B cell (primary cell): ENCODE measurements around the gene PHRF1. TPM values are rescaled to one million over a fixed set of nuclear protein-coding genes. Genes with fewer than 3 reads are reported as not detected.
"Not testable (repeated sequence)": the region's sequence is repeated elsewhere in the genome, so short reads cannot be mapped to it uniquely, and the experiment has no call there.

Experiments
- ATAC-seq: fragments of 200-7000 bp; cut with Tn5 transposase; one replicate; pipeline ENCODE4 v1.10.0; 2021; ENCODE audit warnings: low read depth, mild to moderate bottlenecking, moderate number of reproducible peaks, moderate library complexity
- CTCF ChIA-PET: fragments of 350-600 bp; sonication (Branson Sonifier 250); formaldehyde crosslinking; loops from one replicate; lab custom pipeline; 2021; ENCODE audit warnings: antibody characterized with exemption, inconsistent platforms; lab: Charles Lee
- POLR2A ChIA-PET: fragments of 350-600 bp; sonication (Branson Sonifier 250); formaldehyde crosslinking; loops from one replicate; lab custom pipeline; 2021; ENCODE audit warnings: antibody characterized with exemption; lab: Charles Lee
- DNase-seq: peaks from one replicate; pipeline ENCODE4 v3.0.0; 2013
- H2AFZ ChIP-seq: 2 replicates; pipeline ENCODE4 v1.6.1; 2012; ENCODE audit warnings: mild to moderate bottlenecking, low read depth, low read length; ENCODE audit not compliant: insufficient read depth, poor library complexity, severe bottlenecking
- H3K27ac ChIP-seq, 2 donors: 1 replicate in 1 of 2; 2 replicates in 1 of 2; pipeline ENCODE4 v1.5.1; 2012 to 2013; ENCODE audit warnings: low read length in 2 of 2, mild to moderate bottlenecking in 2 of 2, moderate library complexity in 1 of 2
- H3K27me3 ChIP-seq, 4 experiments: fragments of 200-600 bp in 1 of 4; sonication (generic) in 1 of 4; replicated peaks in 1 of 4; 1 replicate in 2 of 4; 2 replicates in 2 of 4; pipeline versions ENCODE4 v1.6.1 to v1.7.0; 2013 to 2016; ENCODE audit warnings: low read length in 3 of 4, mild to moderate bottlenecking in 2 of 4, mixed read lengths in 1 of 4, moderate library complexity in 1 of 4; ENCODE audit not compliant: insufficient read depth in 4 of 4, control insufficient read depth in 3 of 4; ENCODE audit errors: control extremely low read depth in 1 of 4
- H3K36me3 ChIP-seq, 2 experiments: replicated peaks in 1 of 2; 1 replicate in 1 of 2; 2 replicates in 1 of 2; pipeline versions ENCODE4 v1.6.1 to v1.7.1; 2013; ENCODE audit warnings: low read length in 1 of 2; ENCODE audit not compliant: insufficient read depth in 2 of 2, control insufficient read depth in 1 of 2; ENCODE audit errors: control extremely low read depth in 1 of 2, extremely low read depth in 1 of 2
- H3K4me1 ChIP-seq, 2 donors: fragments of 200-600 bp in 1 of 2; sonication (generic) in 1 of 2; 1 replicate in 1 of 2; 2 replicates in 1 of 2; pipeline versions ENCODE4 v1.5.1 to v1.6.1; 2013 to 2017; ENCODE audit warnings: low read length in 2 of 2; ENCODE audit not compliant: control insufficient read depth in 2 of 2, insufficient read depth in 2 of 2
- H3K4me2 ChIP-seq: replicated peaks from 2 replicates; pipeline ENCODE3; 2012; ENCODE audit warnings: mild to moderate bottlenecking, low read depth, low read length; ENCODE audit not compliant: poor library complexity, severe bottlenecking
- H3K4me3 ChIP-seq, 5 experiments: fragments of 200-600 bp in 1 of 5; sonication (generic) in 1 of 5; 1 replicate in 3 of 5; 2 replicates in 2 of 5; pipeline versions ENCODE4 v1.5.1 to v1.7.0; 2011 to 2016; ENCODE audit warnings: low read length in 4 of 5, mild to moderate bottlenecking in 4 of 5, low read depth in 2 of 5, control low read depth in 1 of 5, moderate library complexity in 1 of 5; ENCODE audit not compliant: insufficient read depth in 1 of 5; ENCODE audit errors: control extremely low read depth in 1 of 5, extremely low read depth in 1 of 5
- H3K79me2 ChIP-seq: fragments of 200-600 bp; sonication (generic); one replicate; pipeline ENCODE4 v1.6.0; 2016; ENCODE audit warnings: low read length; ENCODE audit not compliant: control insufficient read depth, insufficient read depth
- H3K9ac ChIP-seq: fragments of 200-600 bp; sonication (generic); 2 replicates; pipeline ENCODE4 v1.6.1; 2017; ENCODE audit warnings: mild to moderate bottlenecking, low read length, moderate library complexity
- H3K9me3 ChIP-seq, 3 donors: one replicate each; pipeline versions ENCODE4 v1.6.1 to v1.7.1; 2013; ENCODE audit warnings: low read length in 2 of 3; ENCODE audit not compliant: control insufficient read depth in 2 of 3, insufficient read depth in 1 of 3; ENCODE audit errors: control extremely low read depth in 1 of 3
- H4K20me1 ChIP-seq: 2 replicates; pipeline ENCODE4 v1.6.0; 2012; ENCODE audit warnings: mild to moderate bottlenecking, low read length; ENCODE audit not compliant: insufficient read depth, control insufficient read depth, poor library complexity, severe bottlenecking
- H3K27ac Mint-ChIP-seq: one replicate; pipeline ENCODE4 v1.8.0; 2021; ENCODE audit warnings: mixed read lengths
- H3K27me3 Mint-ChIP-seq: one replicate; pipeline ENCODE4 v1.8.0; 2021; ENCODE audit warnings: mixed read lengths
- H3K4me1 Mint-ChIP-seq: one replicate; pipeline ENCODE4 v1.8.0; 2021; ENCODE audit warnings: mixed read lengths
- H3K4me3 Mint-ChIP-seq: one replicate; pipeline ENCODE4 v1.8.0; 2021; ENCODE audit warnings: mixed read lengths
- H3K9me3 Mint-ChIP-seq: one replicate; pipeline ENCODE4 v1.8.0; 2022; ENCODE audit warnings: mixed read lengths; ENCODE audit not compliant: insufficient read depth
- CTCF ChIP-seq: fragments of 200-600 bp; IDR thresholded peaks from one replicate; pipeline ENCODE4 v1.8.0; 2022; ENCODE audit warnings: antibody characterized with exemption, mild to moderate bottlenecking
- EZH2 ChIP-seq: IDR thresholded peaks from 2 replicates; pipeline ENCODE4 v1.6.1; 2012; ENCODE audit warnings: borderline replicate concordance, low read depth, mild to moderate bottlenecking, moderate library complexity, low read length; ENCODE audit not compliant: insufficient read depth, poor library complexity, severe bottlenecking
- WGBS: methylation state at CpG from one replicate; pipeline ENCODE4 v1.1.5; 2013; ENCODE audit warnings: missing lambda C conversion rate; ENCODE audit not compliant: insufficient coverage; 5-methylcytosine and 5-hydroxymethylcytosine counted together
- intact Hi-C: fragments of 100-400 bp; cut with micrococcal nuclease; formaldehyde crosslinking; loops from one replicate; pipeline ENCODE4 v1.10.0; 2022
- polyA plus RNA-seq: library from polyadenylated mRNA; depleted of rRNA; stranded (reverse); fragments of >200 nt; gene quantifications from 2 replicates; pipeline ENCODE4 v1.2.3, GENCODE V29; 2012
- total RNA-seq, 2 donors: library from RNA; stranded (reverse); fragments of 120-200 nt in 1 of 2; gene quantifications; 1 replicate in 1 of 2; 2 replicates in 1 of 2; pipeline versions ENCODE4 v1.2.3 to v1.2.4, GENCODE V29; 2013 to 2022

Gene PHRF1
- total and polyA plus RNA-seq, 2 donors (not counting 1 experiment from before 2014, with no cell fraction given), result 22.3 to 57.9 TPM

- H3K9me3 Mint-ChIP-seq, result no peaks in the 10 kb centered on the region
- no peaks in the 10 kb centered on the region for H3K27me3 Mint-ChIP-seq
- no peak for TF ChIP-seq CTCF
- no peak for TF ChIP-seq EZH2
- H3K4me3 ChIP-seq, result no peak overlapping the region
- ATAC-seq (no peak), DNase-seq (no peak)
- no peaks in the 10 kb centered on the region for H3K4me1 Mint-ChIP-seq
- POLR2A ChIA-PET, result interaction anchor here (0.7 kb wide), 1 partner anchor 95 kb away, joined by 5 read pairs; no protein-coding TSS in a partner anchor
- H3K79me2 ChIP-seq, result peaks cover 4% of the 10 kb centered on the region
- CTCF ChIA-PET, result interaction anchor here (0.5 kb wide), 1 partner anchor 16 kb away, joined by 3 read pairs; no protein-coding TSS in a partner anchor
- no peak overlapping the region for H3K27ac ChIP-seq
- intact Hi-C loops, result no loop called here
- H3K36me3 ChIP-seq, result peaks cover 0 to 18% of the 10 kb centered on the region in 2 experiments
- no peaks in the 10 kb centered on the region for H3K9me3 ChIP-seq
- no peak overlapping the region for H3K4me3 Mint-ChIP-seq
- no peak overlapping the region for H2AFZ ChIP-seq
- H3K27me3 ChIP-seq, result no peaks in the 10 kb centered on the region
- no peaks in the 10 kb centered on the region for H4K20me1 ChIP-seq
- no peaks in the 10 kb centered on the region for H3K4me1 ChIP-seq
- no peak overlapping the region for H3K4me2 ChIP-seq
- WGBS, result 97% methylated on average over 12 of the region's 15 CpGs
- H3K9ac ChIP-seq, result no peak overlapping the region
- no peak overlapping the region for H3K27ac Mint-ChIP-seq
Measured at GRCh38 chr11:653837-654236, 77.6 kb downstream of the PHRF1 start.

- ATAC-seq, H3K9me3 Mint-ChIP-seq, intact Hi-C loops, H3K27me3 ChIP-seq, H3K4me3 Mint-ChIP-seq, DNase-seq, H3K4me1 Mint-ChIP-seq, H4K20me1 ChIP-seq, H3K9ac ChIP-seq, H3K4me1 ChIP-seq, H3K27ac ChIP-seq, H3K4me3 ChIP-seq, H3K4me2 ChIP-seq, H3K27ac Mint-ChIP-seq, H3K79me2 ChIP-seq, H3K27me3 Mint-ChIP-seq, H3K9me3 ChIP-seq, H2AFZ ChIP-seq: not testable (repeated sequence)
- ChIA-PET POLR2A (interaction anchor here (0.7 kb wide), 1 partner anchor 96 kb away, joined by 5 read pairs; no protein-coding TSS in a partner anchor), CTCF (interaction anchor here (0.5 to 0.6 kb wide), 2 partner anchors 15 to 1117 kb away, joined by 3 to 4 read pairs; no protein-coding TSS in a partner anchor)
- WGBS, result 92% methylated on average over 5 of the region's 12 CpGs
- peaks cover 0 to 20% of the 10 kb centered on the region in 2 experiments for H3K36me3 ChIP-seq
Measured at GRCh38 chr11:654444-654843, 78.2 kb downstream of the PHRF1 start.
